Measurements from ENCODE around the gene LMBR1. TPM values are rescaled to one million over a fixed set of nuclear protein-coding genes. Genes with fewer than 3 reads are reported as not detected.
A peak's percentile ranks its signal among the peaks of the same experiment; 100 is the strongest.

Gene LMBR1
- total and polyA plus RNA-seq, 2 of the 4 experiments (the other 2 are of a cell fraction): 11.9 to 19.9 TPM

GRCh38 chr7:156816943-156817572 is 75.9 kb downstream of the LMBR1 start:
- no peaks in the 10 kb centered on the region for H3K4me1 ChIP-seq (ENCODE audit: control insufficient read depth, insufficient read depth, low read length)
- no peak overlapping the region for H2BK5ac ChIP-seq (ENCODE audit: low read depth, low read length, poor library complexity, severe bottlenecking)
- H3K79me1 ChIP-seq (ENCODE audit: low read depth in 1 of 2, low read length in 2 of 2): no peaks in the 10 kb centered on the region; a peak in 1 of 4 replicates
- no peak overlapping the region for H2BK120ac ChIP-seq (ENCODE audit: low read depth, low read length)
- intact Hi-C loops (cut with micrococcal nuclease): loop anchor here (1.0 to 2.0 kb wide), 3 partner anchors 1002 to 1020 kb away; no protein-coding TSS in a partner anchor
- ChIA-PET CTCF (interaction anchor here (1.0 to 1.4 kb wide), 2 partner anchors 38 to 1005 kb away, joined by 3 read pairs; partner anchors contain the start of gene SHH), POLR2A (ENCODE audit: unreplicated experiment) (no interaction called here)
- H2BK20ac ChIP-seq (ENCODE audit: low read depth, low read length): no peak overlapping the region
- H3K23ac ChIP-seq (ENCODE audit: low read depth, low read length): no peak overlapping the region
- H4K8ac ChIP-seq (ENCODE audit: low read depth in 2 of 2, low read length in 2 of 2): no peak overlapping the region
- H2BK15ac ChIP-seq (ENCODE audit: low read depth, low read length): no peak overlapping the region
- H2AK9ac ChIP-seq (replicated peaks; ENCODE audit: low read depth, low read length, poor library complexity): no peak overlapping the region
- no peak overlapping the region for H4K91ac ChIP-seq (ENCODE audit: insufficient read depth, low read depth, low read length)
- no peaks in the 10 kb centered on the region for H3K9me1 ChIP-seq (ENCODE audit: insufficient read depth, low read length)
- H3K4me3 ChIP-seq (ENCODE audit: insufficient read depth, low read depth, low read length): no peak overlapping the region
- no peak overlapping the region for H3K56ac ChIP-seq (ENCODE audit: extremely low read depth, insufficient read depth, low read length)
- H3K4me2 ChIP-seq (ENCODE audit: low read depth, low read length): no peak overlapping the region
- BruUV-seq (replicated peaks): no TSS peak
- no peak overlapping the region for H3K27ac ChIP-seq (ENCODE audit: insufficient read depth, low read length)
- WGBS, 2 experiments (ENCODE audit: extremely low coverage in 2 of 2, insufficient read length in 1 of 2): no CpG with 5 or more reads among the region's 1 CpG
- peak; percentile 67 for TF ChIP-seq CTCF (conservative IDR thresholded peaks at IDR 0.05; ENCODE audit: low read depth, low read length)
- TF ChIP-seq POLR2A (IDR thresholded peaks at IDR 0.05; ENCODE audit: low read depth, low read length): no peak
- TF ChIP-seq RAD21 (IDR thresholded peaks at IDR 0.05; ENCODE audit: low read length): peak; percentile 79
- no peak for TF ChIP-seq CHD1 (IDR thresholded peaks at IDR 0.05; ENCODE audit: low read depth, low read length)
- peak; percentile 73 for TF ChIP-seq SMC3 (IDR thresholded peaks at IDR 0.05; ENCODE audit: low read depth, low read length)
- TF ChIP-seq MAFK (IDR thresholded peaks at IDR 0.05; ENCODE audit: low read depth, low read length): no peak
- TF ChIP-seq MXI1 (IDR thresholded peaks at IDR 0.05; ENCODE audit: borderline replicate concordance, low read depth, low read length): no peak
- TF ChIP-seq, protein P1, sequence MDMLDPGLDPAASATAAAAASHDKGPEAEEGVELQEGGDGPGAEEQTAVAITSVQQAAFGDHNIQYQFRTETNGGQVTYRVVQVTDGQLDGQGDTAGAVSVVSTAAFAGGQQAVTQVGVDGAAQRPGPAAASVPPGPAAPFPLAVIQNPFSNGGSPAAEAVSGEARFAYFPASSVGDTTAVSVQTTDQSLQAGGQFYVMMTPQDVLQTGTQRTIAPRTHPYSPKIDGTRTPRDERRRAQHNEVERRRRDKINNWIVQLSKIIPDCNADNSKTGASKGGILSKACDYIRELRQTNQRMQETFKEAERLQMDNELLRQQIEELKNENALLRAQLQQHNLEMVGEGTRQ (IDR thresholded peaks at IDR 0.05; ENCODE audit: low read depth, low read length): no peak
- TF ChIP-seq FOS (IDR thresholded peaks at IDR 0.05; ENCODE audit: low read depth, low read length): no peak
- H4K20me1 ChIP-seq (ENCODE audit: insufficient read depth, low read length): no peaks in the 10 kb centered on the region
- H3K9me3 ChIP-seq (ENCODE audit: control insufficient read depth, insufficient read depth, low read length): no peaks in the 10 kb centered on the region
- H3K18ac ChIP-seq (ENCODE audit: low read depth, low read length): no peak overlapping the region
- no peak overlapping the region for H3K14ac ChIP-seq (replicated peaks; ENCODE audit: low read depth, low read length)
- dilution Hi-C loops (cut with HindIII; ENCODE audit: low sequenced_read_pairs, unreplicated experiment): no loop called here
- no peak overlapping the region for H3K4ac ChIP-seq (ENCODE audit: low read depth, low read length)
- in situ Hi-C loops (cut with MboI; ENCODE audit: low sequenced_read_pairs): no loop called here
- no peak overlapping the region for H2AFZ ChIP-seq (replicated peaks; ENCODE audit: low read length, poor library complexity)
- DNase-seq: peak; percentile 38
- H3K9ac ChIP-seq (ENCODE audit: low read depth, low read length): no peak overlapping the region
- no peaks in the 10 kb centered on the region for H3K36me3 ChIP-seq (ENCODE audit: control insufficient read depth, insufficient read depth, low read length)
- H3K27me3 ChIP-seq (ENCODE audit: control insufficient read depth, insufficient read depth, low read length): no peaks in the 10 kb centered on the region
- ATAC-seq (ENCODE audit: low read depth): peak; percentile 72
- no peak overlapping the region for H4K5ac ChIP-seq (ENCODE audit: low read depth, low read length)
- no peak overlapping the region for H2AK5ac ChIP-seq (ENCODE audit: low read depth, low read length)

Measured in IMR-90 (cell line).